GM18858 (cell line): ENCODE data around the gene MYLK2.
"Not testable (repeated sequence)": the region's sequence is repeated elsewhere in the genome, so short reads cannot be mapped to it uniquely, and the experiment has no call there.

ENCODE experiments used
- ATAC-seq: cut with Tn5 transposase; IDR thresholded peaks from one replicate; pipeline ENCODE4 v1.9.1; 2021; ENCODE audit not compliant: unreplicated experiment

Gene MYLK2

DNA sequence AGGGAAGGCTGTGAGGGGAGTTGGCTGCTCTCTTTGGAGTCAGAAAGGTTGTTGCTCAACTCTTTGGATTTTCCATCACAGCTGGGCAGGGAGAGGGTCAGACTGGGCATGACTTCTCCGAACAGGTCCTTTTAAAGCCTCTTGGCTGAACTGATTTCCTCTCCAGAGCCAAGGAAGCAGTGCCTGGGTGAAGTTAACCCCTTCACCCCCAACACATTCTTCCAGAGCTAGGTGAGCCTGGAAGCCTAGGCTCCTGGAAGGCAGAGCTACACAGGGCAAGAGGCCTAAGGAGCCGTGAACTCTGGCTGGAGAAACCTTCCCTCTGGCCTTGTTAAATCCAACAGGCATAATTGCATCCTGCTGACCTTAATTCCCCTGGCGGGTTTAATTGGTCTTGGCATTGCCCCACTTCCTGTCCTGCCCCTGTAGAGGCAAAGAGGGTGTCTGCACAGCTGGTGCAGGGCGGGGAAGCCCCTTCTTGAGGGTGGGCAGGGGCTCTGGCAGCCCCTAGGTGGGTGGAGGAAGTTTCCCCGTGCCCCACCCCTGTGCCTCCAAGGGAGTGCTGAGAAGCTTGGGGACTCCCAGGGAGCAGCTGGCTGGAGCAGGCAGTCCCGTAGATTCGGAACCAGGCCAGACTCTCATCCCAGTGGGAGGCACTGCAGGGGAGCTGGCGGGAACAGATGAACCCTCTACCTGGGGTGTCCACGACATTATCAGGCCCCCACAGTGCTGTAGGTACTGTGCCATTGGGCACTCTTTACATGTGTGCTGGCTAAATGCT lies 3.6 kb upstream of the MYLK2 start:
- no peak for ATAC-seq

DNA sequence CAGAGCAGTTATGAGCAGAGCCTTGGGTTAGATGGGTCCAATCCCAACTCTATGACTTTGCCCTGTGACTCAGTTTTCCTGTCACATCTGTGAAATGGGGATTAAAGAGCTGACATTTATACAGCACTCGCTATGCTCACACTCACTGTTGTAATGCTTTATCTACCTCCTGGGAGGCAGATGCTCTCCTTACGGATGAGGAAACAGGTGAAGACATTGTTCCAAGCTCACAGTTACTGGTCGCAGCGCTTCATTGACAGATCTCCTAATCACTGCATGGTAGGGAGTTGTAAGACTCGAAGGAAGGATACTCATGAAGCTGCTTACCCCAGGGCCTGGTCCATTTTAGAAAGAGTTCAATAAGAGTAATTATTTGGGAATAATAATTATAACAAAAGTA lies 2.9 kb upstream of the MYLK2 start:
- ATAC-seq: no peak

DNA sequence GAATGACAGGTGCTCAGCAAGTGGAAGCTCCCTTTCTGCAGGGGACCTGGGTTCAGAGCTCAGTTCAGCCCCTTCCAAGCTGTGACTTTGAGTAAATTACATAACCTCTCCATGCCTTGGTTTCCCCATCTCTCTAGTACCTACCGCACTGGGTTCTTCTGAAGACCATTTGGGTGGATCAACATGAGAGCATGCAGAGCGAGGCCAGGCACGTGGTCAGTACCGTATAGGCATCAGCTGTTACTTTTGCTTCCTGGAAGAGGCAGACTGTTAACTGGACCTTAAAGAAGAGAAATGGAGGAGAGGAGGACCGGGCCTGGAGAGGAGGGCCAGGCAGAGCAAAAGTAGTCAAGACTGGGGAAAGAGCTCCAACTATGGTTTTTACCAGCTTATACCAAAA lies 1.7 kb upstream of the MYLK2 start:
- no peak for ATAC-seq

DNA sequence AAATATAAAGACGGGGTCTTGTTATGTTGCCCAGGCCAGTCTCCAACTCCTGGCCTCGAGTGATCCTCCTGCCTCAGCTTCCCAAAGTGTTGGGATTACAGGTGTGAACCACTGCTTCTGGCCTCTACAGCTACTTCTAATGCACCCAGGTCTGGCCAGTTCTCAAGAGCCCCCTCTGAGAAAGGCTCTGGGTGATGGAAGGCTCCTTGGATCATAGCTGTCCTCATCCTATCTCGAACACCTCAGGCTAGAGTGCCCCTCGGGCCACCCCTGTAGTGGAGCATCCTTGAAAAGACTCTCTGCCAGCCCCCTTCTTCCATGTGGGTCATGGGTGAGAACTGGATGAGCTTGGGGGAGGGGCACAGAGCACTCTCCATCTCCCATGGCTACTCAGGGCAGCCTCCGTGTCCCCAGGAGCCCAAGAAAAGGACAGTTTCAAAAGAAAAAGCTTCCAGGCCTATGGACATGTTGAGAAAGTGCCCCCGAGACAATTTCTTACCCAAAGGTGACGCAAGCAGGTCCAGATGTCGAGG lies 714 bp upstream of the MYLK2 start:
- ATAC-seq: no peak

DNA sequence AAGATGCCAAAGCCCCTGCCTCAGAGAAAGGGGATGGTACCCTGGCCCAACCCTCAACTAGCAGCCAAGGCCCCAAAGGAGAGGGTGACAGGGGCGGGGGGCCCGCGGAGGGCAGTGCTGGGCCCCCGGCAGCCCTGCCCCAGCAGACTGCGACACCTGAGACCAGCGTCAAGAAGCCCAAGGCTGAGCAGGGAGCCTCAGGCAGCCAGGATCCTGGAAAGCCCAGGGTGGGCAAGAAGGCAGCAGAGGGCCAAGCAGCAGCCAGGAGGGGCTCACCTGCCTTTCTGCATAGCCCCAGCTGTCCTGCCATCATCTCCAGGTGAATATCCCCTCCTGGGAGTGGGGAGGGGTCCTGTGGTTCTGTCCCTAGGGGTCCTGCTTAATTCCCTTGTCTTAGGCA lies 1.1 kb downstream of the MYLK2 start:
- ATAC-seq: no peak

DNA sequence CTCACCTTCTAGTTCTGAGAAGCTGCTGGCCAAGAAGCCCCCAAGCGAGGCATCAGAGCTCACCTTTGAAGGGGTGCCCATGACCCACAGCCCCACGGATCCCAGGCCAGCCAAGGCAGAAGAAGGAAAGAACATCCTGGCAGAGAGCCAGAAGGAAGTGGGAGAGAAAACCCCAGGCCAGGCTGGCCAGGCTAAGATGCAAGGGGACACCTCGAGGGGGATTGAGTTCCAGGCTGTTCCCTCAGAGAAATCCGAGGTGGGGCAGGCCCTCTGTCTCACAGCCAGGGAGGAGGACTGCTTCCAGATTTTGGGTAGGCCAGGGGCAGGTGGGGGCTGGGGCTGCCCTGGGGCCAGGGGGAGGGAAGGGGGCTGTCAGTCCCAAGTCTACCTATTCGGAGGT lies 2.3 kb downstream of the MYLK2 start:
- ATAC-seq: no peak

DNA sequence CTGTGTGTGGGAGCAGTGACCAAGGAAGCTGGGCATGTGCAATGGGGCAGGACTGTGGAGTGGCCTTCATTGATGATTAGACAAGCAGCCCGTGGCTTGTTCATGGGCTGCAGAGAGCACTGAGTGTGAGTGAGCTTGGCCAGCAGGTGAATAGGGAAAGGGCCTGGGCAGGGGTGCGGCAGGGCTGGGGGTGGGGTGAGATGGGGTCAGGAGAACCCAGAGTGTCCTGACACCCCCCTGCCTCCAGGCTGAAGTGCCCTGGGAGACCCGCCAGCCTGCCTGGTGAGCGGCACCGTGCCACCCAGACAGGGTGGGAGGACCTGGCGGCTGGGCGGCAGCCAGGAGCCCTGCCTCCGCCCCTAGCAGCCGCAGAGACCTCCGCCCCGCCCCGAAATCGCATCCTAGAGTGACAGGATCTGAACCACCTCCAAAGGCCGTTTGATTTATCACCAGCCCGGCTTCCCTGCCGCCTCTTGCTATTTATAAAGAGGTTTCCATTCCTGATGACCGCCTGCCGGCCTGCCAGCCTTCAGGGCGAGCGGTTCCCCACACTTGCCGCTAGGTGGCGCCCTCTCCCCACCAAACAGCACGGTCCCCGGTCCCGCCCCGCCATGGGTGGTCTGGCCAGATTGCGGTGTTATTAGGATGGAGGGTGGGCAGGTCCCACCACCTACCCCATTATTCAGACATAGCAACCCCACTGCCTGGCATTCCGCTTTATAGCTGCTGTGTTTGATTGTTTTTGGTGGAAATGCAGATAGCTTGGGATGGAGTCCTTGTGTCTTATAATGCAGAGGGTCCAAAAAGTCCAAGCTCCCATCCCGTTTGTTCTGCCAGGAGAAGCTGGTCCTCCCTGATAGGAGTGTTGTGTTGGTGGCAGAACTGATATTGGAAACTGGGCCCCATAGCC lies 3.5 kb downstream of the MYLK2 start:
- no peak for ATAC-seq

DNA sequence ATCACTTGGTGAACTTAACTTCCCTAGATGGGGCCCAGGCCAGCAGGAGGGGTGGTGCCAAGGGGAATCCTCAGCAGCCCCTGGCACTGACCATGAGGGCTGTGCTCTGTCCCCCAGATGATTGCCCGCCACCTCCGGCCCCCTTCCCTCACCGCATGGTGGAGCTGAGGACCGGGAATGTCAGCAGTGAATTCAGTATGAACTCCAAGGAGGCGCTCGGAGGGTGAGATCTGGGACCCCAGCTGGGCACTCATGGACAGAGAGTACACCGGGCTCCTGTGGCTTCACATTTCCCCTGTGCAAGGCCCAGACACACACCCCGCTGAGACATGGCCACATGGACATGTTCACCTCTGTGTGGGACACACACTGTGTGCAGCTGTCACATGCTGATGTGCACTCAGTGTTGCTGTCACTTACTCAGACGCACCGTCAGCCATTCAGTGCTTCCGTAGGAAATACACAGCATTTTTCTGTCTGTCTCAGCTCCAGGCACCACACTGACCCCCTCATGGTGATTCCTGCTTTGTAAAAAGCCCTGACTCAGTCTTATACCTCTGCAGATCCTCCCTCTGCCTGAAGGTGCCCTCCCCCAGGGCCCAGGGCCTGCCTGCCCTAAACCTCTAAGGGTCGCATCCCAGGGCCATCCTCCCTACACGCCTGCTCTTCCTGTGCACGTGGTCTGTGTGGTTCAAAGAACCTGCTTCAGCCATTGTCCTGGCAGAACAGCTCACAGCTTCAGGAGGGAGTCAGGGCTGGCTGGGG lies 4.4 kb downstream of the MYLK2 start:
- ATAC-seq: no peak

DNA sequence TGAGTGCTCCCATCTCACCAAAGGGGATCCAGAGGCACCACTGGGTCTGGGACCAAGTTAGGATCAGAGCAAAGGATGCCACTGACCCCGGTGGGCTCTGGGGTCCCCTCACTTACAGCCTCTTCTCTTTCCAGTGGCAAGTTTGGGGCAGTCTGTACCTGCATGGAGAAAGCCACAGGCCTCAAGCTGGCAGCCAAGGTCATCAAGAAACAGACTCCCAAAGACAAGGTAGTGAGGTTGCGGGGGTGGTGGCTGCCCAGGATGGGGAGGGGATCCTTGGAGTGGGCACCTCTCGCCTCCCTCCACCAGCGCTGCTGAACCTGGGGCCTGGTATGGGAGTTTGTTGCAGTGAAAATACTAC lies 4.9 kb downstream of the MYLK2 start:
- no peak for ATAC-seq

DNA sequence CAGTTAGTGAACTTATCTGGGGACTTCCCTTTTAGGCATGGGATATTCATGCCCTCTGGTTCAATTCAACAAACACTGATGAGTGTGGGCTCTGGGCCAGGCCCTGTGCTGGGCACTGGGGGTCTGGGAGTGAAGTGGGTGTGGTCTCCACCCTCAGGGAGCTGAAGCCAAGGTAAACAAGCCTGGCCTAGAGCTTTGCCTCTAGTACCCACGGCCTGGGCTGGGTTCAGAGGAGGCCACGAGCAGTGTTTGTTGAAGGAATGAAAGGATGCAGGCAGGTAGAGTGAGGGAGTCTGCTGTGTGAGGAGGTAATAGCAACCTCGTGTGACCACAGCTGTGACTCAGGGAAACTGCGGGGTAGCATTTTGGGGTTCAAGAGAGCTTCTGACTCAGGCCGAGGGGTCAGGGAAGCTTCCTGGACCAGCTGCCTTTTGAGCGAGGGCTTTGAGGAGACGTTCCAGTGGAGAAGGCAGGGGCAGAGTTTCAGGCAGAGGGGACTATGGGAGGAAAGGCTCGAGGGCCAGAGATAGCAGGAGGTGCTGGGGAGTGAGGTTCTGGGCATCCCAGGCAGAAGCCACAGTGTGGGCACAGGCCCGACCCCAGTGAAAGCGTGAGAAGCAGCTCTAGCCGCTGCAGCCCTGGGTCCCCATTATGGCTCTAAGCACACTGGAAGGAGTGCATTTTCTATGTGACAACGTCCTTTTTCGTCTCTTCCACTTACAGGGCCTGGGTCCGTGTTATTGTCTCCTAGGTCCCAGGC lies 5.6 kb downstream of the MYLK2 start:
- no peak for ATAC-seq

DNA sequence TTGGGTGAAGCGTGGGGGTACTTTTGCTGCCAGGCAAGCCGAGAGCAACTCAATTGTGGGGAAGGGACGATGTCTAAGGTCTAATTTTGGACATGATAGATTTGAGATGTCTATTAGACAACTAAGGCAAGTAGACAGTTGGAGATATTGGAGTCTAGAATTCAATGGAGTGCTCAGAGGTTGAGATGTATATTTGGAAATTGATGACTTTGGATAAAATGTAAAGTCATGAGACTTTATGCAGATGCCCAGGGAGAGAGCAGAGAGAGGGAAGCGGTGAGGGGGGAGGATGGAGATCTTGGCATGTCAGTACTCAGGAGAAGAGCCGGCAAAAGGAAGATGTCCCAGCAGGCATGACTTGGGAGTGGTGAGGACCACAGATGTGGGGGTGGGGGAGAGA lies 6.9 kb downstream of the MYLK2 start:
- ATAC-seq: no peak

DNA sequence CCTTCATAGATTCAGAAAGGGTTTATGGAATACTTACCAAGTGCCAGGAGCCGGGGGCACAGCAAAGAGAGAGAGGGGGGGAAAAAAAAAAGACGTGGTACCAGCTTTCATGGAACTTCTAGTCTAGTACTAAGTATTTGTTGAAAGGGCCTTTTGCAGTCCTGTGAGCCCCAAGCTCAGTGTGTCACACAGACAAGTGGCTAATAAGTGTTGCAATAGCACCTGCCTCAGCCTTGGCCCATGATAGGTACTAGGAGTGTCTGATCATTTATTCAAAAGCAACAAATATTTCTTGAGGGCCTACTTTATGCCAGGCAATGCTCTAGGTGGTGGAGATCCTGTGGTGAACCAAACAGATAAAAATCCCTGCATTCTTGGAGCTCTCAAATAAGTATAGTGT lies 7.9 kb downstream of the MYLK2 start:
- no peak for ATAC-seq

DNA sequence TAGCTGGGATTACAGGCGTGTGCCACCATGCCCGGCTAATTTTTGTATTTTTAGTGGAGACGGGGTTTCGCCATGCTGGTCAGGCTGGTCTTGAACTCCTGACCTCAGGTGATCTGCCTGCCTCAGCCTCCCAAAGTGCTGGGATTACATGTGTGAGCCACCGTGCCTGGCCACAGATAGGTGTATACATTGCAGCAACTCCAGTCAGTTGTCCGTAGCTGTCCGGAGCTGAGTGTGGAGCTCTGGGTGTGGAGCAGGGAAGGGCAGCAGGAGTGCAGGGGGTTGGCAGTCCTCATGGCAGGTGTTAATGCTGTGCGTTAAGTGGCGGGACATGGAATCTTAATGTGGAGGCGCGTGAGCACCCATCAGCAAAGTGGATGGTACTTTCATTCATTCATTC lies 8.9 kb downstream of the MYLK2 start:
- ATAC-seq: not testable (repeated sequence)

DNA sequence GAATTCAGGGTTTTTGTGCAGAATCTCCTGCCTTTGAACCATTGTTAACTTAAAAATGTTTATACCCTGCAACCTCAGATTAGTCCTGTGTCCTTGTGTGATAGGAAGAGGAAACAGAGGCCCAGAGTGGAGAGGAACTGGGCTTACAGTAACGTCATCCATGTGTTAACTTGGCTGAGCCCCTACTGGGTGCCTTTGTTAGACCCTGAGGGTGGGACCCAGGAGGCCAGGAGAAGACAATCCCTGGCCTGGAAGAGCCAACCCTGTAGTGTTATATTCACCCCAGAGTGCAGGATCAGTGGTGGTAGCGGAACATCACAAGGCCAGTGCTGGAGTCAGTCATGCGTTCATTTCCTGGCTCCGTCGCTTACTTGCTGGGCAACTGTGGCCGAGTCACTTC lies 10.6 kb downstream of the MYLK2 start:
- ATAC-seq: no peak

DNA sequence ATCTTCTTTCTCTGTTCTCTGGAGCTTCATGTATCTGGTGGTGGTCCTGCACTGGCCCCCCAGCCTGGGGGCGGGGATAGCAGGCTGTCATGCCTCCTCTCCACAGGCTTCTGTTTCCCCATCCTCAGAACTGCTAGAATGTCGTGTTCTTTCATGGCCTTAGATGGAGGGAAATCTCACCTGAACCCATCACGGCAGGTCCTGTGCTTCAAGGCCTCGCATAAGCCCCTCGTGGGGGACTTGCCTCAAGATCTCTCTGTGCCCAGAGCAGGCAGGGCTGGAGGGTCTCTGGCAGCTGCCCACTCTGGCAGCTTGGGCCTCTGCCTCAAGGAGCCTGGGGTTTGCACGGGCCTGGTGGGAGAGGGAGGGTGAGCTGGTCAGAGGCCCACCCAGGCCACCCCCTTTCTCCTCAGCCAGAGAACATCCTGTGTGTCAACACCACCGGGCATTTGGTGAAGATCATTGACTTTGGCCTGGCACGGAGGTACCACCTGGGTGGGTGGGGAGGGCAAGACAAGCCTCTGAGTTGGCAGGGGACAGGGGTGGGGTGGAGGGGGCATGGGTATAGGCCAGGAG lies 11.3 kb downstream of the MYLK2 start:
- no peak for ATAC-seq

DNA sequence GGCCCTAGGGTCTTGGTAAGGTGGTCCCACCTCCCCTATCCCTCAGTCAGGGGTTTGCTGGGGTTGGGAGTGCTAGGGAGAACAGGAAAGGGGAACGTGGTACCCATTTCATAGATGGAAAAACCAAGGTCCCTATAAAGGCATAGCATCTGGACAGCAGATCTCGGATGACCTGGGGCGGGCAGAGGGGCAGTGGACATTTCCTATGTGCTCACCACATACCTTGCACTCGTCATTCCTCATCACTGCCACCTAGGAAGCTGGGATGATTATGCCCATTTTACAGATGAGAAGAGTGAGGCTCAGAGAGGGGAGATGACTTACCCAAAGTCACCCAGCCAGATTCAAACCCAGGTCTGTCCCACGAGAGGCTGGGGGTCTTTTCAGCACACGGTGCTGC lies 12.1 kb downstream of the MYLK2 start:
- no peak for ATAC-seq

DNA sequence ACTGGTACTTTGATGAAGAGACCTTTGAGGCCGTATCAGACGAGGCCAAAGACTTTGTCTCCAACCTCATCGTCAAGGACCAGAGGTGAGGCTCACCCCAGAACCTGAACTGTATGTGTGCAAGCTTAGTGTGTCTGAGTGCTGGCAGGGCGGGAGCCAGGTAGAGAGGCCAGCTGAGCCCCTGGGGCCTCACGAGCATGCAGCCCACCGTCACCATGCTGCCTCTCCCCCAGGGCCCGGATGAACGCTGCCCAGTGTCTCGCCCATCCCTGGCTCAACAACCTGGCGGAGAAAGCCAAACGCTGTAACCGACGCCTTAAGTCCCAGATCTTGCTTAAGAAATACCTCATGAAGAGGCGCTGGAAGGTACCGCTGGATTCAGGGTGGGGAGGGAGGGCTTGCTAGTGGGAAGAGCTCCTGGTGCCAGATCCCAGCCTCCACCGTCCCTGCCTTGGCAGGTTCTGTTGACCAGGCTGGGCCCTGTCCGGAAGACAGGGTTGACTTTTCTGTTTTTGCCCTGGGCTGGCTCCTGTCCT lies 12.7 kb downstream of the MYLK2 start:
- ATAC-seq: no peak

DNA sequence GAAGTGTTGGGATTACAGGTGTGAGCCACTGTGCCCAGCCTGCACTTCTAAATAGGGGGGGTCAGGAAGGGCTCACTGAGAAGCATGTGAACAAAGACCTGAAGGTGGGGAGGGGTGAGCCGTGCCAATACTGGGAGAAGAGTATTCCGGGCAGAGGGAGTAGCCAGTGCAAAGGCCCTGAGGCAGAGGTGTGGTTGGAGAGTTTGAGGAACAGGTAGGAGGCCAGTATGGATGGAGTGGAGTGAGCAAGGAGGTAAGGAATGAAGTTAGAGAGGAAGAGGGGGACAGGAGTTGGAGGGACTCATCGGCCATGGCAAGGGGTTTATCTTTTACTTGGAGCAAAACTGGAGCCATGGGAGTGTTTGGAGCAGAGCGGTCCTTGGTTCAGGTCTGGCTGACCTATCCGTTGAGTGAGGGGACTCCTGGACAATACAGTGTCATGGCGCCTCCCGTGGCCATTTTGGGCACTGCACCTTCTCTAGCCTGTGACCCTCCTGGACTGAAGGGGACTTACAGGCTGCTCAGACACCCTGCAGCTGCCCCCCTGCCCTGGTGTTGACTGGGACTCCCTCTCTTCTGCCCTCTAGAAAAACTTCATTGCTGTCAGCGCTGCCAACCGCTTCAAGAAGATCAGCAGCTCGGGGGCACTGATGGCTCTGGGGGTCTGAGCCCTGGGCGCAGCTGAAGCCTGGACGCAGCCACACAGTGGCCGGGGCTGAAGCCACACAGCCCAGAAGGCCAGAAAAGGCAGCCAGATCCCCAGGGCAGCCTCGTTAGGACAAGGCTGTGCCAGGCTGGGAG lies 14.2 kb downstream of the MYLK2 start:
- ATAC-seq: no peak

DNA sequence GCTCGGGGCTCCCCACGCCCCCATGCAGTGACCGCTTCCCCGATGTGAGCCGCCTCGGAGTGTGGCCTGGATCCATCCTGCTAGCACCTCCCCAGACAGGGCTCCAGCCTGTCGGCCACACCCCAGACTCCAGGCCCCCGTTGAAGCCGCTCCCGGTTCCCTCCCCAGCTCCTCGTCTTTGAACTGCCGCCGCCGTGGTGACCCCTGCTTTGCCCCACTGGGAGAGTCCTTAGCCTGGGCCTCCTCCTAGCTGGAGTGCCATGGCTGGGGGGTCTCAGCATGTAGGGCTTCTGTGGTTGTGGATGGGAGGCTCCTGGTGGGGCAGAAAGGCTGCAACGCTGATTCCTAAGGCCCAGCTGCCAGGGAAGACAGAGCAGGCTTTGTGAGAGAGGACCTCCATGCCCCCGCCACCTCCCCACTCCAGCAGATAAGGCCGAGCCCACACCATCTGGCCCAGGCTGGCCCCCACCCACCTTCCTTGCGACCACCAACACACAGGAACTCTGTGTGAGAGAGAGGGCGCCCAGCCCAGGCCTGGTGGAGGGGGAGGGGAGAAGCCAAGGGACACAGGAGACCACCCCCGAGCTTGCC lies 14.9 kb downstream of the MYLK2 start:
- no peak for ATAC-seq
